ENCODE results near the gene NDUFB6. TPM values are rescaled to one million over a fixed set of nuclear protein-coding genes. Genes with fewer than 3 reads are reported as not detected.

The NDUFB6 gene
- total RNA-seq, 1 donor from 2014 or later, result 55.5 TPM

DNA sequence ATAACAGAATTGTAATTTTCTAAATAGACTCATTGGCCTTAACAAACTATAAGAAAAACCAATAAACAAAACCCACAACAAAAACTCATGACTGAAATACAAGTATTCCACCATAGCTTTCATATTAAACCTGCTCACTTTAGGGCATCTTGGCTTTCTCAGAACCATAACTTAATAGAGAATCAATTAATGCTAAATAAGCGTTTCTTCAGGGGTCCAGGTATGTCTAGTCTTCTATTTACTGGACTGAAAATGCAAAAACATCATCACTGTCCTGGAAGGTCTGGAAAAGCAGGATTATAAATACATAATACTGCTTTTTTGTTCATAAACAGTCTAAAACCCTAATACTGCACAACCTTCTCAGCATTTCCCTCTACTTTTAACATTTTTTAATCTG, 27.1 kb downstream of the NDUFB6 start:
- H3K9me3 Mint-ChIP-seq, result no peaks in the 10 kb centered on the region
- H3K36me3 Mint-ChIP-seq (ENCODE audit: low read depth), result peaks cover 28% of the 10 kb centered on the region
- no peak overlapping the region for H3K4me3 Mint-ChIP-seq
- TF ChIP-seq, protein P1, sequence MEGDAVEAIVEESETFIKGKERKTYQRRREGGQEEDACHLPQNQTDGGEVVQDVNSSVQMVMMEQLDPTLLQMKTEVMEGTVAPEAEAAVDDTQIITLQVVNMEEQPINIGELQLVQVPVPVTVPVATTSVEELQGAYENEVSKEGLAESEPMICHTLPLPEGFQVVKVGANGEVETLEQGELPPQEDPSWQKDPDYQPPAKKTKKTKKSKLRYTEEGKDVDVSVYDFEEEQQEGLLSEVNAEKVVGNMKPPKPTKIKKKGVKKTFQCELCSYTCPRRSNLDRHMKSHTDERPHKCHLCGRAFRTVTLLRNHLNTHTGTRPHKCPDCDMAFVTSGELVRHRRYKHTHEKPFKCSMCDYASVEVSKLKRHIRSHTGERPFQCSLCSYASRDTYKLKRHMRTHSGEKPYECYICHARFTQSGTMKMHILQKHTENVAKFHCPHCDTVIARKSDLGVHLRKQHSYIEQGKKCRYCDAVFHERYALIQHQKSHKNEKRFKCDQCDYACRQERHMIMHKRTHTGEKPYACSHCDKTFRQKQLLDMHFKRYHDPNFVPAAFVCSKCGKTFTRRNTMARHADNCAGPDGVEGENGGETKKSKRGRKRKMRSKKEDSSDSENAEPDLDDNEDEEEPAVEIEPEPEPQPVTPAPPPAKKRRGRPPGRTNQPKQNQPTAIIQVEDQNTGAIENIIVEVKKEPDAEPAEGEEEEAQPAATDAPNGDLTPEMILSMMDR (conservative IDR thresholded peaks at IDR 0.05), result no peak
- no peak for DNase-seq (ENCODE audit: low read depth, low spot score)
- H3K4me1 Mint-ChIP-seq, result peaks cover 22% of the 10 kb centered on the region
- no peaks in the 10 kb centered on the region for H3K27me3 Mint-ChIP-seq (ENCODE audit: low read depth)
- no peak overlapping the region for H3K27ac Mint-ChIP-seq (ENCODE audit: unreplicated experiment)

DNA sequence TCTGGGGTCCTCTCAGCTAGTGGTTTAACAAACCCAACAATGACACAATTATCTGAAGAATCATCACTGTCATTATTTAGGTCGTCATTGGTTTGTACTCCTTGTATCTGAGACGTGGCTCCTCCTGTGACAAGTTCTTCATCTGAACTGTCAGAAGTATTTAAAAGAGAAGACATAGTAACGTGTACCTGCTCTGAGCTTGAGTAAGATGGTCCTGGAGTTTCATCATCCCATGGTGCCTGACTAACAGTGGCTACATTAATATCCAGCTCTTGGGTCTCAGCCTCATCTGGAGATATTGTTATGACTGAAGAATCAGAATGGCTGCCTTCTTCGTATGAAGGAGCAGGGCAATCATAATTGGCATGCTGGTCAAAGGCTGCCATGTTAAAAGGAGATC, 29.9 kb downstream of the NDUFB6 start:
- H3K9me3 Mint-ChIP-seq, result no peaks in the 10 kb centered on the region
- H3K27me3 Mint-ChIP-seq (ENCODE audit: low read depth), result no peaks in the 10 kb centered on the region
- TF ChIP-seq, protein P1 (conservative IDR thresholded peaks at IDR 0.05), result no peak

DNA sequence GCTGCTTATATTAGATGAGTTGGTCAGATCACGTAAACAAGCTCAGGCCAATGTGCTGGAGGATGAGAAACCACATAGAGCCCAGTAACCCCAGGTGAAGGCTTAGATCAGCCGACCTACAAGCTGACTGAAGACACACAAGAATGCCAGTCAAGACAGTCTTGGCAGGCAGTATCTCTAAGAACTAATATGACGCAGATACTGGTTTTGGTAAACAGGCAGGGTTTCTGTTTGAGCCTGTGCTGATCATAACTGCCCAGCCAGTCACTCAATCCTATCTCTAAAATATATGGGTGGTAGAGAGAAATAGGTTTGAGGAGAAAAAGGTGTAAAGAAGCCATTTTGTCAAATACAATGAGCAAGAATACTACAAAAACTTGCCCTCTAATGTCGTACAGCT, 39.1 kb downstream of the NDUFB6 start:
- no peak for DNase-seq (ENCODE audit: low read depth, low spot score)
- Mint-ChIP-seq H3K27ac (ENCODE audit: unreplicated experiment) (no peak overlapping the region), H3K4me3 (no peak overlapping the region), H3K4me1 (no peaks in the 10 kb centered on the region), H3K9me3 (no peaks in the 10 kb centered on the region), H3K27me3 (ENCODE audit: low read depth) (no peaks in the 10 kb centered on the region), H3K36me3 (ENCODE audit: low read depth) (peaks cover 21% of the 10 kb centered on the region)
- TF ChIP-seq, protein P1 (conservative IDR thresholded peaks at IDR 0.05), result no peak

More for the DNA sequence above, 29.9 kb downstream of the NDUFB6 start:
- Mint-ChIP-seq H3K36me3 (ENCODE audit: low read depth) (peaks cover 21% of the 10 kb centered on the region), H3K27ac (ENCODE audit: unreplicated experiment) (no peak overlapping the region), H3K4me1 (no peaks in the 10 kb centered on the region), H3K4me3 (no peak overlapping the region)
- no peak for DNase-seq (ENCODE audit: low read depth, low spot score)

DNA sequence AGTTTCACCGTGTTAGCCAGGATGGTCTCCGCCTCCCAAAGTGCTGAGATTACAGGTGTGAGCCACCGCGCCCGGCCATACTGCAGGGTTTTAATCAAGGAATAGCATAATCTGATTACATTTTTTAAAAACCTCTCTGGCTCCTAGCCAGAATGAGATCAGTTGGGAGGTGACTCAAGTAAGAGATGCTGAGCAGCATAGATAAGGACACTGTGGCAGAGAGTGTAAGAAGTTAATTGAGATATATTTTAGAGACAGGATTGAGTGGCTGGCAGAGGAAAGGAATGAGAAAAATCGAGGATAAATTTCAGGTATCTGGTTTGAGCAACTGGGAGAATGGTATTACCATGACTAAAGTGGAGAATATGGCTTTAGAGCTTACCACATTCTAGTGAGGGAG, 39.6 kb downstream of the NDUFB6 start:
- no peaks in the 10 kb centered on the region for H3K4me1 Mint-ChIP-seq
- peaks cover 21% of the 10 kb centered on the region for H3K36me3 Mint-ChIP-seq (ENCODE audit: low read depth)
- H3K27me3 Mint-ChIP-seq (ENCODE audit: low read depth), result no peaks in the 10 kb centered on the region
- no peak for DNase-seq (ENCODE audit: low read depth, low spot score)
- H3K9me3 Mint-ChIP-seq, result no peaks in the 10 kb centered on the region
- H3K27ac Mint-ChIP-seq (ENCODE audit: unreplicated experiment), result no peak overlapping the region
- TF ChIP-seq, protein P1 (conservative IDR thresholded peaks at IDR 0.05), result no peak
- no peak overlapping the region for H3K4me3 Mint-ChIP-seq

DNA sequence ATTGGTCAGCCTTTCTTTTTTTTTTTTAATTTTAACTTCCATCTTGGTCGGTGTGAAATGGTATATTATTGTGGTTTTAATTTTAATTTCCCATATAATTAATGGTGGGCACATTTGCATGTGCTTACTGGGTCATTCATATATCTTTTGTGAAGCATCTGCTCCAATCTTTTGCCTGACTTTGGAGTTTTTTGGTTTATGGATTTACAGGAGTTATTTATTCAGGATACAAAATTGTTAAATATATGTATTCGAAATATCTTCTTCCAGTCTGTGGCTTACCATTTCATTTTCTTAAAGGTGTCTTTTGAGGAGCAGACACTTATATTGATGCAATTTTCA, 46.3 kb downstream of the NDUFB6 start:
- TF ChIP-seq, protein P1 (conservative IDR thresholded peaks at IDR 0.05), result no peak
- Mint-ChIP-seq H3K36me3 (ENCODE audit: low read depth) (peaks cover 27% of the 10 kb centered on the region), H3K4me1 (peaks cover 23% of the 10 kb centered on the region), H3K4me3 (peak overlapping the region; percentile 90), H3K27ac (ENCODE audit: unreplicated experiment) (no peak overlapping the region), H3K27me3 (ENCODE audit: low read depth) (no peaks in the 10 kb centered on the region), H3K9me3 (peaks cover 10% of the 10 kb centered on the region)
- DNase-seq (ENCODE audit: low read depth, low spot score), result no peak

Measured in neural crest cell (in vitro differentiated cells).